ENCODE data around the gene MOV10L1.

Gene MOV10L1

GRCh38 chr22:50107529-50107928, 17.7 kb downstream of the MOV10L1 start:
- H3K9ac ChIP-seq (ENCODE audit: low read depth, low read length, poor library complexity) = no peak overlapping the region
- no peak overlapping the region for H3K4me2 ChIP-seq (ENCODE audit: insufficient read depth, low read length, poor library complexity, severe bottlenecking)
- no peak overlapping the region for H4K91ac ChIP-seq (ENCODE audit: low read depth, low read length, poor library complexity)
- H3K18ac ChIP-seq (ENCODE audit: low read length) = no peak overlapping the region
- H2BK5ac ChIP-seq (ENCODE audit: low read length) = no peak overlapping the region
- no peak overlapping the region for H2BK120ac ChIP-seq (ENCODE audit: low read depth, low read length)
- H2BK12ac ChIP-seq (ENCODE audit: low read length) = no peak overlapping the region
- WGBS, 2 donors (ENCODE audit: extremely low coverage in 2 of 2, insufficient read length in 2 of 2, insufficient replicate concordance in 1 of 2) = no CpG with 5 or more reads among the region's 9 CpGs
- no peak for DNase-seq (ENCODE audit: low spot score)
- no peak overlapping the region for H3K27ac ChIP-seq (replicated peaks; ENCODE audit: low read length)
- no peak overlapping the region for H4K8ac ChIP-seq (ENCODE audit: low read depth, low read length)
- peaks cover 3% of the 10 kb centered on the region for H3K79me1 ChIP-seq (ENCODE audit: low read depth, low read length)
- no peak overlapping the region for H3K4me3 ChIP-seq (ENCODE audit: low read length in 2 of 2)
- H3K23ac ChIP-seq (ENCODE audit: low read depth, low read length, poor library complexity) = peak overlapping the region; percentile 8
- no peaks in the 10 kb centered on the region for H3K9me3 ChIP-seq (replicated peaks in 1 of 2; ENCODE audit: control insufficient read depth in 2 of 2, insufficient read depth in 1 of 2, low read depth in 1 of 2, low read length in 2 of 2)
- no peak overlapping the region for H3K4ac ChIP-seq (ENCODE audit: low read length)
- peaks cover 2 to 14% of the 10 kb centered on the region in 2 donors for H3K4me1 ChIP-seq (ENCODE audit: control insufficient read depth in 2 of 2, insufficient read depth in 1 of 2, low read depth in 1 of 2, low read length in 2 of 2)
- H3K14ac ChIP-seq (ENCODE audit: low read length) = no peak overlapping the region
- no peak overlapping the region for H2AFZ ChIP-seq (ENCODE audit: low read length)
- H3K36me3 ChIP-seq (replicated peaks in 1 of 2; ENCODE audit: control insufficient read depth in 2 of 2, insufficient read depth in 2 of 2, low read length in 2 of 2) = no peaks in the 10 kb centered on the region
- H2AK5ac ChIP-seq (ENCODE audit: low read depth, low read length) = no peak overlapping the region
- H3K27me3 ChIP-seq (ENCODE audit: control insufficient read depth in 3 of 3, insufficient read depth in 3 of 3, low read depth in 1 of 3, low read length in 3 of 3) = peaks cover 0 to 8% (median 0%) of the 10 kb centered on the region in 3 experiments
- no peak overlapping the region for H2BK15ac ChIP-seq (ENCODE audit: low read length)

- Histone ChIP-seq H2BK12ac (ENCODE audit: low read length) (no peak overlapping the region), H3K4ac (ENCODE audit: low read length) (no peak overlapping the region), H3K23ac (ENCODE audit: low read depth, low read length, poor library complexity) (no peak overlapping the region), H2AK5ac (ENCODE audit: low read depth, low read length) (no peak overlapping the region), H2BK5ac (ENCODE audit: low read length) (no peak overlapping the region), H3K9me3 (replicated peaks in 1 of 2; ENCODE audit: control insufficient read depth in 2 of 2, insufficient read depth in 1 of 2, low read depth in 1 of 2, low read length in 2 of 2) (no peaks in the 10 kb centered on the region), H2BK120ac (ENCODE audit: low read depth, low read length) (no peak overlapping the region), H3K4me3 (ENCODE audit: low read length in 2 of 2) (no peak overlapping the region), H4K8ac (ENCODE audit: low read depth, low read length) (no peak overlapping the region), H3K4me1 (ENCODE audit: control insufficient read depth in 2 of 2, insufficient read depth in 1 of 2, low read depth in 1 of 2, low read length in 2 of 2) (peaks cover 5 to 7% of the 10 kb centered on the region in 2 donors), H3K14ac (ENCODE audit: low read length) (no peak overlapping the region), H3K27ac (replicated peaks; ENCODE audit: low read length) (no peak overlapping the region), H2AFZ (ENCODE audit: low read length) (no peak overlapping the region), H2BK15ac (ENCODE audit: low read length) (no peak overlapping the region), H3K18ac (ENCODE audit: low read length) (no peak overlapping the region), H4K91ac (ENCODE audit: low read depth, low read length, poor library complexity) (no peak overlapping the region), H3K4me2 (ENCODE audit: insufficient read depth, low read length, poor library complexity, severe bottlenecking) (no peak overlapping the region), H3K36me3 (replicated peaks in 1 of 2; ENCODE audit: control insufficient read depth in 2 of 2, insufficient read depth in 2 of 2, low read length in 2 of 2) (no peaks in the 10 kb centered on the region), H3K79me1 (ENCODE audit: low read depth, low read length) (peaks cover 3% of the 10 kb centered on the region), H3K9ac (ENCODE audit: low read depth, low read length, poor library complexity) (no peak overlapping the region), H3K27me3 (ENCODE audit: control insufficient read depth in 3 of 3, insufficient read depth in 3 of 3, low read depth in 1 of 3, low read length in 3 of 3) (peaks cover 0 to 20% (median 0%) of the 10 kb centered on the region in 3 experiments)
- no peak for DNase-seq (ENCODE audit: low spot score)
- WGBS, 2 donors (ENCODE audit: extremely low coverage in 2 of 2, insufficient read length in 2 of 2, insufficient replicate concordance in 1 of 2) = no CpG with 5 or more reads among the region's 1 CpG
Observed at GRCh38 chr22:50111056-50111455, 21.2 kb downstream of the MOV10L1 start.

- Histone ChIP-seq H3K4me3 (ENCODE audit: low read length in 2 of 2) (no peak overlapping the region), H3K79me1 (ENCODE audit: low read depth, low read length) (peaks cover 3% of the 10 kb centered on the region), H3K4me2 (ENCODE audit: insufficient read depth, low read length, poor library complexity, severe bottlenecking) (no peak overlapping the region), H2AK5ac (ENCODE audit: low read depth, low read length) (peak overlapping the region; percentile 96), H3K36me3 (replicated peaks in 1 of 2; ENCODE audit: control insufficient read depth in 2 of 2, insufficient read depth in 2 of 2, low read length in 2 of 2) (no peaks in the 10 kb centered on the region), H3K27ac (replicated peaks; ENCODE audit: low read length) (no peak overlapping the region), H3K18ac (ENCODE audit: low read length) (peak overlapping the region; percentile 85), H4K91ac (ENCODE audit: low read depth, low read length, poor library complexity) (no peak overlapping the region), H3K27me3 (ENCODE audit: control insufficient read depth in 3 of 3, insufficient read depth in 3 of 3, low read depth in 1 of 3, low read length in 3 of 3) (peaks cover 0 to 23% (median 0%) of the 10 kb centered on the region in 3 experiments), H2BK120ac (ENCODE audit: low read depth, low read length) (no peak overlapping the region), H2BK15ac (ENCODE audit: low read length) (no peak overlapping the region), H2BK5ac (ENCODE audit: low read length) (no peak overlapping the region), H3K4ac (ENCODE audit: low read length) (no peak overlapping the region), H3K9me3 (replicated peaks in 1 of 2; ENCODE audit: control insufficient read depth in 2 of 2, insufficient read depth in 1 of 2, low read depth in 1 of 2, low read length in 2 of 2) (no peaks in the 10 kb centered on the region), H3K23ac (ENCODE audit: low read depth, low read length, poor library complexity) (peak overlapping the region; percentile 43), H3K4me1 (ENCODE audit: control insufficient read depth in 2 of 2, insufficient read depth in 1 of 2, low read depth in 1 of 2, low read length in 2 of 2) (peaks cover 5 to 7% of the 10 kb centered on the region in 2 donors), H3K14ac (ENCODE audit: low read length) (peak overlapping the region; percentile 56), H2BK12ac (ENCODE audit: low read length) (no peak overlapping the region), H3K9ac (ENCODE audit: low read depth, low read length, poor library complexity) (no peak overlapping the region), H2AFZ (ENCODE audit: low read length) (peak overlapping the region; percentile 84), H4K8ac (ENCODE audit: low read depth, low read length) (peak overlapping the region; percentile 65)
- no CpG with 5 or more reads among the region's 28 CpGs for WGBS, 2 donors (ENCODE audit: extremely low coverage in 2 of 2, insufficient read length in 2 of 2, insufficient replicate concordance in 1 of 2)
- DNase-seq (ENCODE audit: low spot score) = no peak
Observed at GRCh38 chr22:50112151-50113118, 22.6 kb downstream of the MOV10L1 start.
